ENCODE data around the gene NDN.

GRCh38 chr15:23736033-23736673 lies 49.0 kb upstream of the NDN start:
- TF ChIP-seq CTCF (IDR thresholded peaks at IDR 0.05; ENCODE audit: extremely low read depth in 1 of 2, insufficient read depth in 1 of 2, low read depth in 1 of 2, low read length in 2 of 2), result no peak
- TF ChIP-seq FOS (IDR thresholded peaks at IDR 0.05; ENCODE audit: borderline replicate concordance, insufficient read depth, low read length), result no peak

Measured in endothelial cell of umbilical vein (primary cell).